SK-N-SH (cell line): ENCODE data around the gene RTF2. TPM values are rescaled to one million over a fixed set of nuclear protein-coding genes. Genes with fewer than 3 reads are reported as not detected.
A peak's percentile ranks its signal among the peaks of the same experiment; 100 is the strongest.

Source experiments
- CHD2 ChIP-seq: fragments of 150-350 bp; IDR thresholded peaks from 2 replicates; pipeline ENCODE4 v1.6.1; 2018; ENCODE audit warnings: low read length; ENCODE audit not compliant: partially characterized antibody
- CTCF ChIP-seq: fragments of 200-600 bp; sonication (generic); IDR thresholded peaks from 2 replicates; pipeline ENCODE4 v1.6.1; 2017; ENCODE audit warnings: antibody characterized with exemption, mild to moderate bottlenecking, moderate library complexity
- EP300 ChIP-seq, 2 experiments: IDR thresholded peaks; 2 replicates each; pipeline versions ENCODE4 v1.4.0 to v1.6.1; 2012; ENCODE audit warnings: borderline replicate concordance in 1 of 2, low read depth in 1 of 2, low read length in 1 of 2
- FOXM1 ChIP-seq: IDR thresholded peaks from 2 replicates; pipeline ENCODE4 v1.4.0; 2012; ENCODE audit warnings: low read depth, mild to moderate bottlenecking
- GABPA ChIP-seq: IDR thresholded peaks from 2 replicates; pipeline ENCODE4 v1.4.0; 2012; ENCODE audit warnings: low read depth, mild to moderate bottlenecking
- IRF3 ChIP-seq: fragments of 150-350 bp; IDR thresholded peaks from 2 replicates; pipeline ENCODE4 v1.6.1; 2016; ENCODE audit warnings: mild to moderate bottlenecking, low read depth, low read length
- NFIC ChIP-seq: IDR thresholded peaks from 2 replicates; pipeline ENCODE4 v1.4.0; 2012; ENCODE audit warnings: borderline replicate concordance
- POLR2AphosphoS5 ChIP-seq: IDR thresholded peaks from 2 replicates; pipeline ENCODE4 v1.6.1; 2012; ENCODE audit warnings: low read depth, low read length
- SMC3 ChIP-seq: IDR thresholded peaks from 2 replicates; pipeline ENCODE4 v1.6.1; 2012; ENCODE audit warnings: low read depth, low read length, improper control_type of control experiment
- TCF12 ChIP-seq: IDR thresholded peaks from 2 replicates; pipeline ENCODE4 v1.4.0; 2012
- USF2 ChIP-seq: fragments of 150-350 bp; IDR thresholded peaks from 2 replicates; pipeline ENCODE4 v1.6.1; 2017; ENCODE audit warnings: antibody characterized with exemption, low read length, low read depth, borderline replicate concordance
- polyA plus RNA-seq, 3 experiments: library from polyadenylated mRNA; depleted of rRNA; stranded (reverse); fragments of >200 nt; gene quantifications; 2 replicates each; pipeline ENCODE4 v1.2.3, GENCODE V29; 2012
- TF ChIP-seq, protein P1 (sequence below): IDR thresholded peaks from 2 replicates; pipeline ENCODE4 v1.4.0; 2012; ENCODE audit warnings: low read depth, borderline replicate concordance
- TF ChIP-seq, protein P2 (sequence below): IDR thresholded peaks from 2 replicates; pipeline ENCODE4 v1.6.1; 2012; ENCODE audit warnings: mild to moderate bottlenecking, low read depth, low read length, moderate library complexity

The RTF2 gene
- polyA plus RNA-seq, 1 of the 3 experiments (the other 2 are of a cell fraction), result 78.2 TPM

- TF ChIP-seq, protein P1, sequence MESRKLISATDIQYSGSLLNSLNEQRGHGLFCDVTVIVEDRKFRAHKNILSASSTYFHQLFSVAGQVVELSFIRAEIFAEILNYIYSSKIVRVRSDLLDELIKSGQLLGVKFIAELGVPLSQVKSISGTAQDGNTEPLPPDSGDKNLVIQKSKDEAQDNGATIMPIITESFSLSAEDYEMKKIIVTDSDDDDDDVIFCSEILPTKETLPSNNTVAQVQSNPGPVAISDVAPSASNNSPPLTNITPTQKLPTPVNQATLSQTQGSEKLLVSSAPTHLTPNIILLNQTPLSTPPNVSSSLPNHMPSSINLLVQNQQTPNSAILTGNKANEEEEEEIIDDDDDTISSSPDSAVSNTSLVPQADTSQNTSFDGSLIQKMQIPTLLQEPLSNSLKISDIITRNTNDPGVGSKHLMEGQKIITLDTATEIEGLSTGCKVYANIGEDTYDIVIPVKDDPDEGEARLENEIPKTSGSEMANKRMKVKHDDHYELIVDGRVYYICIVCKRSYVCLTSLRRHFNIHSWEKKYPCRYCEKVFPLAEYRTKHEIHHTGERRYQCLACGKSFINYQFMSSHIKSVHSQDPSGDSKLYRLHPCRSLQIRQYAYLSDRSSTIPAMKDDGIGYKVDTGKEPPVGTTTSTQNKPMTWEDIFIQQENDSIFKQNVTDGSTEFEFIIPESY, result 0 out of 2 replicates have a peak, but pooled peaks have one; percentile 31
- TF ChIP-seq TCF12, result peak; percentile 92
- no peak for TF ChIP-seq CHD2
- no peak for TF ChIP-seq IRF3
- TF ChIP-seq POLR2AphosphoS5, result peak; percentile 32; the same call in 1 of the 2 replicates
- TF ChIP-seq FOXM1, result peak; percentile 56; the same call in 1 of the 2 replicates
- no peak for TF ChIP-seq SMC3
- no peak for TF ChIP-seq USF2
- TF ChIP-seq EP300 (IDR thresholded peaks at IDR 0.05; ENCODE audit: borderline replicate concordance in 1 of 2, low read depth in 1 of 2, low read length in 1 of 2), result peak in 1 of 2 experiments; percentile 88; a peak in 2 of 4 replicates
- no peak for TF ChIP-seq GABPA
- TF ChIP-seq CTCF, result no peak
- peak; percentile 96 for TF ChIP-seq NFIC
- TF ChIP-seq, protein P2, sequence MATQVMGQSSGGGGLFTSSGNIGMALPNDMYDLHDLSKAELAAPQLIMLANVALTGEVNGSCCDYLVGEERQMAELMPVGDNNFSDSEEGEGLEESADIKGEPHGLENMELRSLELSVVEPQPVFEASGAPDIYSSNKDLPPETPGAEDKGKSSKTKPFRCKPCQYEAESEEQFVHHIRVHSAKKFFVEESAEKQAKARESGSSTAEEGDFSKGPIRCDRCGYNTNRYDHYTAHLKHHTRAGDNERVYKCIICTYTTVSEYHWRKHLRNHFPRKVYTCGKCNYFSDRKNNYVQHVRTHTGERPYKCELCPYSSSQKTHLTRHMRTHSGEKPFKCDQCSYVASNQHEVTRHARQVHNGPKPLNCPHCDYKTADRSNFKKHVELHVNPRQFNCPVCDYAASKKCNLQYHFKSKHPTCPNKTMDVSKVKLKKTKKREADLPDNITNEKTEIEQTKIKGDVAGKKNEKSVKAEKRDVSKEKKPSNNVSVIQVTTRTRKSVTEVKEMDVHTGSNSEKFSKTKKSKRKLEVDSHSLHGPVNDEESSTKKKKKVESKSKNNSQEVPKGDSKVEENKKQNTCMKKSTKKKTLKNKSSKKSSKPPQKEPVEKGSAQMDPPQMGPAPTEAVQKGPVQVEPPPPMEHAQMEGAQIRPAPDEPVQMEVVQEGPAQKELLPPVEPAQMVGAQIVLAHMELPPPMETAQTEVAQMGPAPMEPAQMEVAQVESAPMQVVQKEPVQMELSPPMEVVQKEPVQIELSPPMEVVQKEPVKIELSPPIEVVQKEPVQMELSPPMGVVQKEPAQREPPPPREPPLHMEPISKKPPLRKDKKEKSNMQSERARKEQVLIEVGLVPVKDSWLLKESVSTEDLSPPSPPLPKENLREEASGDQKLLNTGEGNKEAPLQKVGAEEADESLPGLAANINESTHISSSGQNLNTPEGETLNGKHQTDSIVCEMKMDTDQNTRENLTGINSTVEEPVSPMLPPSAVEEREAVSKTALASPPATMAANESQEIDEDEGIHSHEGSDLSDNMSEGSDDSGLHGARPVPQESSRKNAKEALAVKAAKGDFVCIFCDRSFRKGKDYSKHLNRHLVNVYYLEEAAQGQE, result no peak
Observed at GRCh38 chr20:56439771-56440291, 28.6 kb upstream of the RTF2 start (continued).
